ENCODE data around the gene AUH.
"Not testable (repeated sequence)": the region's sequence is repeated elsewhere in the genome, so short reads cannot be mapped to it uniquely, and the experiment has no call there.

The AUH gene, protein sequence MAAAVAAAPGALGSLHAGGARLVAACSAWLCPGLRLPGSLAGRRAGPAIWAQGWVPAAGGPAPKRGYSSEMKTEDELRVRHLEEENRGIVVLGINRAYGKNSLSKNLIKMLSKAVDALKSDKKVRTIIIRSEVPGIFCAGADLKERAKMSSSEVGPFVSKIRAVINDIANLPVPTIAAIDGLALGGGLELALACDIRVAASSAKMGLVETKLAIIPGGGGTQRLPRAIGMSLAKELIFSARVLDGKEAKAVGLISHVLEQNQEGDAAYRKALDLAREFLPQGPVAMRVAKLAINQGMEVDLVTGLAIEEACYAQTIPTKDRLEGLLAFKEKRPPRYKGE

DNA sequence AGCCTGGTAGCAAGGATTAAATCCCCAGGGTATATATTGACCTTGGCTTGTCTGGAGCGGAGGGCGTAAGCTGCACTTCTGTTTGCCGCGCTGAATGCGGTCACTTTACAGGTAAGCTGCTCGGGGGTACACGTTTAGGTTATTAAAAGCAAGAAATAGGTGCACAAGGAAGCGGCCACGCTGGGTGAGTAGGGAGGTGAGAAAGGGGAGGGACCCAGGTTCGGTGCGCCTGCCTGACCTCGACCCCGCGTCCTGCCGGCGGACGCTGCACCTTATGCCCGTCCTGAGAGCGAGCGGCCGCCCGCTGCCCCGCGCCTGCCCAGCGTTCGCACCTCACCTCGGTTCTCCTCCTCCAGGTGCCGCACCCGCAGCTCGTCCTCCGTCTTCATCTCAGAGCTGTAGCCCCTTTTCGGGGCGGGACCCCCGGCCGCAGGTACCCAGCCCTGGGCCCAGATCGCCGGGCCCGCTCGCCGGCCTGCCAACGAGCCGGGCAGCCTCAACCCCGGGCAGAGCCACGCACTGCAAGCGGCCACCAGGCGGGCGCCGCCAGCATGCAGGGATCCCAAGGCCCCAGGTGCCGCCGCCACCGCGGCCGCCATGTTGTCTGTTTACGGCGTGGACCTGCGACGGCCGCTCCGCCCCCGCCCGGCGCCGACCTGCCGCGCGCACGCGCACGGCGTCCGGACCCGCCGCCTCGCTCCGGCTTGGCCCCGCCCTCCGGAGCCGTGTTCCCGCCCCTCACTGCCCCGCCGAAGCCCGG lies at the start of gene AUH:
TSS of gene AUH (minus strand) at position 628 of the 760 bp plus-strand sequence. CDS start at position 599, 29 bp downstream.
- in situ Hi-C loops (cut with MboI; ENCODE audit: low sequenced_read_pairs) = no loop called here

DNA sequence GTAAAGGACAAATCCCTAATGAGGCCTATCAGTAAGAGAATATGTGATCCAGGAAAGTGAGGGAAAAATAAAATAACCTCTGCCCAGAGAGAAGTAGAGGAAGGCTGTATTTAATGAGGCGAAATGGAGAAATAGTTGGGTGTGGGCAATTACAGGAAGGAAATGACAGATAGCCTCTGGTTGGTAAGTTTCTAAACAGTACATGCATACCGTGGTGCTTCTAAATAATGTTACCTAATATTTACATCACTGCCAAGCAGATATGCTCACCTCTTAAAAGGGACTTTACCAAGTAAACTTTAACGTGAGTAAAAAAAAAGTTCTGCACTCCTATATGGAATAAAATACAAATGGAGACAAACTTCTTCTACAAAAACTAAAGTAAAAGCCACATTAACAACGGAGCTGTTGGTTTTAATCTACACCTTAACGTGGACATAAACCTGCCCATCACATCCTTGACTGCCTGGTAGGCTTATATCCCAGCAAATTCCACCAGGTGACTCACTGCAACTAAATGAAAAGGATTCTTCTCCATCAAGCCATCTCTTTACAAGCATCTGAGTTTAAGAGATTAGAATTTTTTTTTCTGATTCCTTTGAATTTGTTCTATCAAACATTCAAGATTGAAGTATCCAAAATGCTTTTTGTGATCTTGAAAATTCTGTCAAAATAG lies 49.5 kb upstream of the AUH start:
- in situ Hi-C loops (cut with MboI; ENCODE audit: low sequenced_read_pairs) = no loop called here

DNA sequence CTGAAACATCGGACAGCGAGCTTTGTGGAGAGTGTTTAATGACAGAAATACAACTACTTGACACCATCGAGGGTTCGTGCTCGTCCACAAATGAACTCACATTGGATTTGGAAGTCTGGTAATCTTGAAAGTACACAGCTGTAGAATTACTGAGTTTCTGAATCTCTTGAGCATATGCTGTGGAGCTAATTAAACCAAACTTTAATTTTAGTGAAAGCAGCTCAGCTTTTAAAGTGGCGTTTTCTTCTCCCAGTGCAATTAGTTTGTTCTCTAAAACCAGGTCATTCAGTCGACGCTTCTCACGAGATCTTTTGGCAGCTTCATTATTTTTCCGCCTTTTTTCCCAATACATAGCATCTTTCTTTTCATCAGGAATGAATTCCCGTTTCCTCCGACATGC lies 48.4 kb upstream of the AUH start:
- in situ Hi-C loops (cut with MboI; ENCODE audit: low sequenced_read_pairs) = no loop called here

DNA sequence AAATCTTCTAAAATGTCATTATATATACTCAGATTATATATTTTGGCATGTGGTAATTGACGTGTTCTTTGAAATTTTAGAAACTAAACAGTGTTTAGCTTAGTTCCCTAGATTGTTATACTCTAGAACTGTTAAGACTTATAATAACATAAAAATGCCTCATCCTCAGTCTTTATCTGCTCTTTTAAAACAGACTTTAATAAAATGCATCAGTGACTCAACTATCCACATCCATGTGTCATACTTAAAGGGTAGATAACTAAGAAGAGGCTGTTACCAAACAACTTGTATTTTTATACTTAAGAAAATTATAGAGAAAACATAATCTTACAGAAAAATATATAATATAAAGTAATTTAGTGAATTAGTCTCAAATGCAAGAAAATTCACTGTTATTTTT lies 46.8 kb upstream of the AUH start:
- in situ Hi-C loops (cut with MboI; ENCODE audit: low sequenced_read_pairs) = no loop called here

DNA sequence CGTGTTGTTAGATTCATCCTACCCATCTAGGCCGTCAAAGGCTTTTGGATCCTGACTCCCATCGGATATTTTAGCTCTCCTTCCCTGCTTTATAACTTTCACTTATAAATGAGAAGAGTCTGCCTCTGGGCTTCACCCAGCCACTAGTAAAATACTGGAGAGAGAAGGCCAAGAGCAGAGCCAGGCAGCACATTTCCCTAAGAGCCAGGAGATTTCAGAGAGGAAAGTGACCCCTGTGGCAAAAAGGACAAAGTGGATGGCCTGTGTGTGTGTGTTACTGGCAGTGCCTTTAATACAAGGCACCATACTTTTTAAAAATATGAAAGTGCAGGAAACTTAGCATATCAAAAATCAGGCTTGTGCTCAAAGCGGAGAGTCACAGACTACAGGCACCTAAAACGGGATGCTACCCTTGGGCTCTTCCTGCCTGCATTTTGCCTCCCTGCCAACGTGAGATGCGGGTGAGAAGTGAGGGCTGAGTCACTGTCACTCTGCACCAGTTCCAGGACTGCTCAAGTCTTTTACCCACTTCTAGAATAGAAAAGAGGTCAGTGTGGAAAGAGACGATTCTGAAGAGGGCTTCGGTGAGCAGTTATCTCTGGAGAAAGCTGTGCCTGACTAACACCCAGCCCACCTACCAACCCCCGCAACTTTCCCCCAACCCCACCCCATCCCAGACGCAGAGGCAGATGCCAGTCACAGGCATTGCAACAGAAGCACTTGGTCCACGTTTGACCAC lies 46.0 kb upstream of the AUH start:
- in situ Hi-C loops (cut with MboI; ENCODE audit: low sequenced_read_pairs) = no loop called here

DNA sequence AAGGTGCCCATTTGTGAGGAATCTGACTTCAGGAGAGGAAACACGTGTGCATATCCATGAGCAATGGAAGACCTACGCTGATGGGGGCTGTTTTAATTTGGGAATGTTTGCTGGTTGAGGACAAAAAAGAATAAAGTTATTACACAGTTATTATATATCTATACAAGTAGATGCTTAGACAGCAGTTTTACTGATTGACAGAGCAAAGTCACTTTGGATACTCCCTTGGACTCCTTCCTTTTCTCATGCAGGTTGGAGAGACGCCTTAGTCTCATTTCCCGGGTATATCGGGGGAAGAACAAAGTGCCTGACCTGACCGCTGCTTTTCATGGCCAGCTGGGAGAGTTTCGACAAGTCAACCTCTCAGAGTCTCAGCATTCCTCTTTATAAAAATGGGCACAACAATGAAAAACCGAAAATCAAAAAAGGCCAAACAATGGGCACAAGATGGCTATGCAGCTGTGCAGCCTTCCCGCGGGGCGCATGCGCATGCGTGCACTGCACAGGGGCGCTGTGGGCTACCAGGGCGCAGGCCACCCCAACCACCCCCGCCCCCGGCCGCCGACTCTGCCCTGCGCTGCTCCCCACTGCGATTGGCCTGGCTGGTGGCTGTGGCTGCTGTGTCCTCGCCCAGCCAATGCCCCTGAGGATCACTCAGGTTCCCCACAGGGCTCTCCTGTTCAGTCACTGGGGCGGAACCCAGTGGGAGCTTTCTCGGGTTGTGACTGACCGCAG lies 43.8 kb upstream of the AUH start:
- in situ Hi-C loops (cut with MboI; ENCODE audit: low sequenced_read_pairs) = no loop called here

DNA sequence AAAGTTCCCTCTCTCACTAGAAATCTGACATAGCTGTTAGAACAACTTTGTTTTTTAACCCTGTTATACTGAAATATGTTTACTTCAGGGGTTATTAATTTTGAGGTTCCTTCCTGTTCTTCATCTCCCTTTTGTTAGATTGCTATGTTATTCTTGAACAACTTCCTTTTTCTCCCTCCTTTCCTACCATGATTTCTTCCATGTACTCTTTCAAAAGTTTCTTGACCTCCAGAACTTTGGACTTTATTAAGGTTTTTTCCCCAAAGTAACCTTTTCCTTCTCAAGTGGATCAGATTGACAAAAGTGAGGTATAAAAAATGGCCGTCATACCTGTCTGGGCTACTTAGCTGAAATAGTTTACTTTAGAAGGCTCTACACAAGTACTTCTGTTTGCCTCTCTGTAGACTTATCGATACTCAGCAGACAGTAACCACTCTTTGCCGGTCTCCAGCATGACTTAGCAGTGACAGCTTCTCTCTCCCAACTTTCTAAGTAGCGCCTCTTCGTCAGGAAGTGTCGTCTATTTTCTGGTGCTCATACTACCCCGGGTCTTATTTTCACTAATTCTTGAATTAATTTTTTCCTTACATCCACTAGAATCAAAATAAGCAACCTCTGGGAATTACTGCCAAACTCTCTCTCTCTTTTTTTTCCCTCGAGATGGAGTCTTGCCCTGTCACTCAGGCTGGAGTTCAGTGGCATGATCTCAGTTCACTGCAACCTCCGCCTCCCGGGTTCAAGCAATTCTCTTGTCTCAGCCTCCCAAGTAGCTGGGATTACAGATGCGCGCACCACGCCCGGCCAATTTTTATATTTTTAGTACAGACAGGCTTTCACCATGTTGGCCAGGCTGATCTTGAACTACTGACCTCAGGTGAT lies 42.2 kb upstream of the AUH start:
- in situ Hi-C loops (cut with MboI; ENCODE audit: low sequenced_read_pairs) = no loop called here

DNA sequence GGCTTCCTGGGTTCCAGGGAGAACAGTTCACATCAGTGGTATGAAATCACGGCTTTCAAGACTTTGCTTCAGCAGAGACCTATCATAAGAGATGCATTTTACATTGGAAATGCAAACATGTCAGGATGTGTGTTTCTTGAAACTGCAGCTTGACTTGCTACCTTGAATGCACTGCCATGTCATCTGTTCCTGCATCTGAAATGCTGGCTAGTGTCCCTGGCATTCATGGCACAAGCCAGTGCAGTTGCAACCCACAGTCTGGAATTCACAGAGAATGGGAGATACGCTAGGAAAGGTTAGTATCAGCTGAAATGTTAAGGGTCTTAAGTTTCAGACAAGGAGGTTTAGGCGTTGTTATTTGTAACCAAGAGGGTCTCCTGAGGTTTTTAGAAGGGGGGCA lies 37.2 kb upstream of the AUH start:
- in situ Hi-C loops (cut with MboI; ENCODE audit: low sequenced_read_pairs) = no loop called here

DNA sequence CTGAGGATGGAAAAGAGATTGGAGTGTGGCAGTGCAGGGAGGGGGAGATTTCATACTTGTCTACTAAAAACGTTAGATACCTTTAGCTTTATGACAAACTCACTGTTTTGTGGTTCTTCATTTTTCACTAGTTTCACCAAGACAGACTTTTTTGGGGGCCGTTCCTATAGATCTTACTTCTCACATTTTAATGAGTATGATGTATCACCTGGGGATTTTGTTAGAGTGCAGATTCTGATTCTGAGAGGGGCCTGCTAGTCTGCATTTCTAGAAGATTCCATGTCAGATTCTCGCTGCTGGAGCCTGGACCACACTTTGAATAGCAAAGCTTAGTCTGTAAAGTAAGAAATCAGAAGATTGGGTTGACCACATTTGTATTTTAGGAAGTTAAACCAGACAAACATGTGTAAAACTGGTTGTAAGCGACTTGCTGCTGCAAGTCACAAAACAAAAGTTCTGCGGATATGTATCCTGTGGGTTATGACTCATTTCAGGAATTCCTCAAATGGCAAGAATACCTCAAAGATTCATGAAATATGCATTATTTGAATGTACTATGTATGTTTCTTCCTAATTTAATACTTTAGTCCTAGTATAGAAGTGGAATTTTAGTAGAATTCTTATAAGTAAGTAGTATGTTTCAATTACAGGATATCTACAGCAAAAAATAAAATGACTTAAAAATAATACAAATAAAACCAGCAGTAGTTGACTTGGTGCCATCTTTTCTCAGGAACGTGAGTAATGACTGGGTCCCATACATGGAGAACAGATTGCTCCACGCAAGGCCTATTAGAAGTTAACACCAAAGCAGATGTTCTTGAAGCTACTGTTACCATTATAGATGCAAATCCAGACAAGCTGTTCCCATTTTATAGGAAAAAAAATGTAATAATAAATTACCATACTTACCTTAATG lies 34.1 kb upstream of the AUH start:
- in situ Hi-C loops (cut with MboI; ENCODE audit: low sequenced_read_pairs) = no loop called here

DNA sequence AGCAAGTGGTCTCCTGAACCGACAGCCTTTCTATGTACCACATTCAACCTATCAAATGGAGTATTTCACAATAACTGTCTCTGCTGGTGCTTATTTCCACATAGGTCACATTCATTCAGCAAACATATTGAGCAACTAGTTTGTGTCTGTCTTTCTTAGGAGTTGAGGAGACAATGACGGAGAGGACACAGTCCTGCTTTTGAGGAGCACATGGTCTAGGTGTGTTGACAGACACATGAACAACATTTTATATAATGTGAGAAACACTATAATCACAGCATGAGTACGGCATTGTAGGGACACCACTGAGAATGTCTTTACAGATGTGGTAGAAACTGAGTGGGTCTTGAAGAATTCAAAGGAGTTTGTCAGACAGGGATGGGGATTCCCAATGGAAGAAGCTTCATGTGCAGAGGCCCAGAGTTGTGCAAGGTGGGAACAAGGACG lies 33.4 kb upstream of the AUH start:
- in situ Hi-C loops (cut with MboI; ENCODE audit: low sequenced_read_pairs) = no loop called here

DNA sequence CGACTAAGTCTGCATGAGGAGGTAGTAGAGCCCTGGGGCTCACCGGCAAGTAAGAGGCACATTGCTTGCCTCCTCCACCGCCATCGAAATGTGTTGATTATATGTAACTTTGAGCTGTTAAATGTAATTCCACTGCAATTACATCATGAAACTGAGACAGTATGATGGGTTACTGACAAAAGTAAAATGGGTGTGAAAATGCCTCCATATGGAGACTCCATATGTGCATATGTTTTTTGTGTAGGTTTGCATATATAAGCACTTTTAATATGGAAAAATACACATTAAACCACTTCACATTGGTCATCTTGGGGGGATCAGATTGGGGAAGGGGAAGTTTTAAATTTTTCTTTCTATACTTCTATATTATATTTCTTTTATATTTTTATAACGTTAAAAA lies 32.1 kb upstream of the AUH start:
- in situ Hi-C loops (cut with MboI; ENCODE audit: low sequenced_read_pairs) = no loop called here

DNA sequence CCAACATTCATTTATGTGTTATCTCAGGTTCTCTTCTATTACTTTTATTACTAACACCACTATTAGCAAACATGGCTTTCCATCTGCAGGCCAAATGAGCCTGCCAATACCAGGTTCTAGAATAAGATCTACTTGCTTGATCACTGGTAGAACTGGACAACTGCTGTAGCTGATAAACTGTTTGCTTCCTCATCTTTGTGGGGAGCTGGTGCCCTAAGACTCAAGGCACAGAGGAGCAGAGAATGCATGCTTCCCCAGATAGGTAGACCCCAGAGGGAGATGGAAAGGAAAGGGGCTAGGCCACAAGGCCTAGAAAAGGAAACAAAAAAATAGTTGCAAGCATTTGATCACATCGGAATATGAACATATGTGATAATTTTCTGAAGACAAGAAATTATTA lies 30.7 kb upstream of the AUH start:
- in situ Hi-C loops (cut with MboI; ENCODE audit: low sequenced_read_pairs) = no loop called here

DNA sequence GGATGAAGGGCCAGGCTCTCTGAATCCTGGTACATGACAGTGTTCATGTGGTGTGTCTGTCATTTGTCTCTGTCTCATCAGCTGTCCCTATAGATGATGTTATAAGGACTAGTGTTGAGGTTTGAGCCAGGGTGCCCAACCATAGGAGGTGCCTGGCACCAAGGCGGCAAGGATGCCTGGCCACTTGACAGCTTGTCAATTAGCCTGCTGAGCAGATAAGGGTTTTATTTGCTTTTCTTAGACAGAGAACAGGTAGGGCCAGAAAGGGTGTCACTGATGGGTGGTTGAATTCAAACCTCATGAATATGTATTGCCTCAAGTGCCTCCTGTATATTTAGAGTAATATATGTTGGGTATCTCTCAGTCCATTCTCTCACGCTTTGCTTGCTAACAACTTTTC lies 30.1 kb upstream of the AUH start:
- in situ Hi-C loops (cut with MboI; ENCODE audit: low sequenced_read_pairs) = no loop called here

DNA sequence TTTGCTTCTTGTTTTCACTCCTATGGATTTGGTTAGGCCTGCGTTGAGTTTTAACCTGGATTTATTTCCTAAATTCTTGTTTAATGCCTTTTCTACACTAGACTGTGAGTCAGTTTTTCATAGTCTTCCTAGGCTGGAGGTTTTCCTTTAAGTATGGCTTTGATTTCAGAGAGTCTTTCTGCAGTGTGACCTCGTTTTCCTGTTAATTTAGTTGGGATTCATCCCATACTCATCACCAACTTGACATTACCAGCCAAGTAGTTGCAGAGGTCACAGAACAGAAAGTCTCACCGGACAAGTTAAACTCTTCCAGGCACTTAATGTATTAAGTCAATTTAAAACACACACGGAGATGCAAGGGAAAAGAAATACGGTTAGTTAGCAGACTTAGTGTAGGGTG lies 29.7 kb upstream of the AUH start:
- in situ Hi-C loops (cut with MboI; ENCODE audit: low sequenced_read_pairs) = no loop called here

DNA sequence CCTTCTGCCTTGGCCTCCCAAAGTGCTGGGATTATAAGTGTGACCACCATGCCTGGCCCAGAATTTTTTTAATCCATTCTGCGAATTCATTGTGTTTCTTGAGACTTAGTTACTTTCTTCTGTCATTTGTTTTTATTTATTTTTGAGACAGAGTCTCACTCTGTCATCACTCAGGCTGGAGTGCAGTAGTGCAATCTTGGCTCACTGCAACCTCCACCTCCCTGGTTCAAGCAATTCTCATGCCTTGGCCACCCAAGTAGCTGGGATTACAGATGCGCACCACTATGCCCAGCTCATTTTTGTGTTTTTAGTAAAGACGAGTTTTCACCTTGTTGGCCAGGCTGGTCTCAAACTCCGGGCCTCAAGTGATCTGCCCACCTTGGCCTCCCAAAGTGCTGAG lies 28.0 kb upstream of the AUH start:
- in situ Hi-C loops (cut with MboI; ENCODE audit: low sequenced_read_pairs) = not testable (repeated sequence)

DNA sequence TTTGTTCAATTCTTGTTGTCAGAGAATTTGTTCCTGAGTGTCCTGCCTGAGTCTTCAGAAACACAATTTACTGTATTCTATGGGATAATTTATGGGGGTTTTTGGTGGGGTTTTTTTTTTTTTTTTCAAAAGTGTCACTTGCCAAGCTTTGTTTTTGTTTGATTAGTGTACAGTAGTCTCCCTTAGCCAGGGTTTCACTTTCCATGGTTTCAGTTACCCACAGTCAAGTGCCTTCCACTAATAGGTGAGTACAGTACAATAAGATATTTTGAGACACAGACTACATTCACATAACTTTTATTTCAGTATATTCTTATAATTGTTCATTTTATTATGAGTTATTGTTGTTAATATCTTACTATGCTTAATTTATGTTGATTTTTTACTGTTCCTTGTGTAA lies 25.0 kb upstream of the AUH start:
- in situ Hi-C loops (cut with MboI; ENCODE audit: low sequenced_read_pairs) = no loop called here

DNA sequence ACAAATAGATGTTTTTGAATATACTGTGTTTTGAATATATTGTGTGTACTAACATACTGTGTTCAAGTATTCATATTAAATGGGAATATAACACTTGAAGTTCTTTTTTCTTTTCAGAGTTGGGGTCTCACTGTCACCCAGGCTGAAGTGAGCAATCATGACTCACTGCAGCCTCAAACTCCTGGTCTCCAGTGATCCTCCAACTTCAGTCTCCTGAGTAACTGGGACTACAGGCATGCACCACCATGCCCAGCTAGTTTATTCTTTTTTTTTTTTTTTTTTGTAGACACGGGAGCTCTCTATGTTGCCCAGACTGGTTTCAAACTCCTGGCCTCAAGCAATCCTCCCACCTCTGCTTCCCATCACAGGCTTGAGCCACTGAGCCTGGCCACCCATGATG lies 23.2 kb upstream of the AUH start:
- in situ Hi-C loops (cut with MboI; ENCODE audit: low sequenced_read_pairs) = no loop called here

DNA sequence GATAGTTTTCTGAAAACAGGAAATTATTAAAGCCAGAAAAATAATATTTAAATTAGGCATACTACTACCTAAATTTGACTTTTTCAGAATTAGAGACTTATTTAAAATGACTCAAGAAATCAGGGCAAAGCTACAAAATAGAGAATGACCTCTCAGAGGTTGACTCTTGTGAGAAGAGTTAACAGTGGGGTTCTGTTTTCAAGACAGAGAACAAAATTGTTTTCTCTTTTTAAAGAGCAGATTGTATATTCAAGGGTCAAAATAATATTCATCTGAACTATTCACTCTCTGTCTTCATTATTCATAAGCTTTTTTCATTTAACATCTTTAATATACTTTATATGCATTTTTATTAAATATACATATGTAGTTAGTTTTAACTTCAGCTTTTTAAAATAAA lies 21.9 kb upstream of the AUH start:
- in situ Hi-C loops (cut with MboI; ENCODE audit: low sequenced_read_pairs) = no loop called here

DNA sequence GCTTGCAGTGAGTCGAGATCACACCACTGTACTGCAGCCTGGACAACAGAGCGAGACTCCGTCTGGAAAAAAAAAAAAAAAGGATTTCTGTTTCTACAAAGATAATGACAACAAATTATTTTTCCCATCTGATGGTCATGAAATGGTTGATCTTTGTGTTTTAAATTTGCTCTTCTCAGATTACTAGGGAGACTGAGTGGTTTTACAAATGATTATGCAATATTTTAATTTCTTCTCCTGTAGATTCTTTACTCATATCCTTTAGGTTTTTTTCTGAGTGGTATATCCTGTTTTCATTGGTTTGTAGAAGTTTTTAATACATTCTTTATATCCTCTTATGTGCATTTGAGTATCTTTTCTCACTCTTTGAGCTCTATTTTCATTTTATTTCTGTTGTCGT lies 20.6 kb upstream of the AUH start:
- in situ Hi-C loops (cut with MboI; ENCODE audit: low sequenced_read_pairs) = no loop called here

Data from hTERT RPE-1 (cell line).